T-helper 22 cell (primary cell): ENCODE measurements around the gene SCN1B.

Source experiments
- DNase-seq: peaks from one replicate; pipeline ENCODE4 v3.0.0-alpha.2; 2020; ENCODE audit warnings: low read depth

Gene SCN1B

DNA sequence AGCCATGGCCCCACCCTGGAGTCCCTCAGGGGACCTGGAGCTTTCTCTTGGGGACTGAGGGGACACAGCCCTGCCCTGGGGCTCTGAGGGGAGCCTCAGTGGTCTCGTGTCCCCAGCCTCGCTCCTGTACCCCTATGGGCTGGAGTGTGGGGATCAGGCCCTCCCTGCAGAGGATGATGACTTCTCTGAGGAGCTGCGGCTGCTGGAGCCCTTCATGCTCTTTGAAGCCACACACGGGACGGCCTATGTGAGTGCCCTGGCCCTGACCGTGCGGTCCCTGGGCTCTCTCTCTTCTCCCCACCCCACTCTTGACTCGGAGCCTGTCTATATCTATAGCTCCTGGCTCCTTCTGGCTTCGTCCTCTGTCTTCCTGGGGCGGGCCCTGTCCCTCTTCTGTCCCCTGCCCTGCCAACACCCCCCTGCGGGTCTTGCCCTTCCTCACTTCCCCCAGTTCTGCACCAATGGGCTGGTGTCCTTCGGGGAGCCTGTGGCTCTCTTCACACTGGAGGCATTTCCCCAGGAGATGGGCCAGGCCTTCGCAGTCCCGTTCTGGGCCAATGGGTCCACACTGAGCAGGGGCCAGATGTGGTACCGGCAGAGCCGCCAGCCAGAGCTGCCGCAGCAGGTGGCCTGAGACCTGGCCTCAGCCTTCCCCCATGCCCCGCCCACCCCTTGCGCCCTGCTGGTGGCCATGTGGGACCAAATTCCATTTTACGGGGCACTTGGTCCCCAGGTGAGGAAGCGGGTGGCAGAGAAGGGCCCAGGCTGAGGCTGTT lies 44.3 kb downstream of the SCN1B start:
- DNase-seq = no peak

DNA sequence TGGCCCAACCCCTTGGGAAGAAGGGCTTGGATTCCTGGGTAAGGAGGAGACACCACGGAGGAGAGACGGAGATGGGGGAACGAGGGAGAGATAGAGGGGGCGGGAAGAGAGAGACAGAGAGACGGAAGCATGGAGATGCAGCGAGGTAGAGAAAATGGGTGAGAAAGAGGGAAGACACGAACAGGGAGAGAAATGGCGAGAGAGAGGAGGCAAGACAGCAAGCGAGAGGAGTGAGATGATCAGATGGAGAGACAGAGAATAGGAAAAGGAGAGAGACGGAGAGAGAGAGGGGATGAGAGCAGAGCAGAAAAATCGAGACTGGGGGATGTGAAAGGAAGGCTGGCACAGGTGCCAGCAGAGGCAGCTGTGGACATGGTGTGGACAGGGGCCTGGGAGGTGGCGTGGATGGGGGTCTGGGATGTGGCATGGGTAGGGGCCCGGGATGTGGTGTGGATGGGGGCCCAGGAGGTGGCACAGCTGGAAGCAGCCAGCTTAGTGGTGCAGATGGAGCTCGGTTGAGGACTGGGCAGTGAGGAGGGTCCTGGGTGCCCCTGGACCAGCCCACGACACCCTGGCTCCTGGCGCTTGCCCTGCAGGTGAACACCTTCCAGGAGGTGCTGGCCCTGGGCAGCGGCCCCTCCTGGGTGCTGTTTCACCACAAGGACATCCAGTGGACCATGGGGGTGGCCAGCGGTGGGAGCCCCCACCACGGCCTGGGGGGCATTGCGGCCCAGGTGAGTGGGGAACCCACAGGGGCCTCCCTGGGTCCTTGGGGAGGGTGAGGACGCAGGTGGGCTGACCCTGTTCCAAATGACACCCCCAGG lies 45.1 kb downstream of the SCN1B start:
- no peak for DNase-seq

DNA sequence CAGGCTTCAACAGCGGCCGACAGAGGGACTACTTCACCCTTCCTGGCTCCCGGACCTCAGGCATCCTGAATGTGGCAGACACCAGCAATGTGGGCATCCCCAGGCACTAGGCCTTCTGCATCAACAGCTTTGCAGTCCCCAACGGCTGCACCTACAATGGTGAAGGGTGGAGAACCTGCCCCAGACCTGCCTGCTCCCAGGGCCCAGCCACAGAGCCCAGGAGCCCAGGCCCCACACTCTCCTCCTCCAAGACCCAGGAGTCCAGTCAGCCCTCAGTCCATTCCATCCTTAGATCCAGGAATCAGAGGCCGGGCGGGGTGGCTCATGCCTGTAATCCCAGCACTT lies 45.7 kb downstream of the SCN1B start:
- DNase-seq = no peak

DNA sequence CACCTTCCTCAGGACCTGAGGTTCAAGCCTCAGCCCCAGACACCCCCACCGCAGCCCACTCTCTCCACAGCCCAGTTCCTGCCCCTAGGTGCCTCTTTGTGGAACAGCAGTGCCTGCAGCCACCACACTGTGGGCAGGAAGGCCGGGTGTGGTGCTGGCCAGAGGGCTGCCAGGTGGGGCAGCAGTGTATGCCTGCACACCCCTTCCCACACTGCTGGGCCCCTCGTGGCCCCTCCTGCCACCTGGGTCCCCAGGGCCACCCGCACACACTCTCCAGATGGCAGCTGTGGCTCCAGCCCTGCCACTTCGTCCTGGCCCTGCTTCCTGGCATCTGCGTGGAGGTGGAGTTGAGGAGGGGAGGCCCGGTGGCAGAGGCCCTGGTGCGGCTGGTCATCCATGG lies 46.4 kb downstream of the SCN1B start:
- no peak for DNase-seq

DNA sequence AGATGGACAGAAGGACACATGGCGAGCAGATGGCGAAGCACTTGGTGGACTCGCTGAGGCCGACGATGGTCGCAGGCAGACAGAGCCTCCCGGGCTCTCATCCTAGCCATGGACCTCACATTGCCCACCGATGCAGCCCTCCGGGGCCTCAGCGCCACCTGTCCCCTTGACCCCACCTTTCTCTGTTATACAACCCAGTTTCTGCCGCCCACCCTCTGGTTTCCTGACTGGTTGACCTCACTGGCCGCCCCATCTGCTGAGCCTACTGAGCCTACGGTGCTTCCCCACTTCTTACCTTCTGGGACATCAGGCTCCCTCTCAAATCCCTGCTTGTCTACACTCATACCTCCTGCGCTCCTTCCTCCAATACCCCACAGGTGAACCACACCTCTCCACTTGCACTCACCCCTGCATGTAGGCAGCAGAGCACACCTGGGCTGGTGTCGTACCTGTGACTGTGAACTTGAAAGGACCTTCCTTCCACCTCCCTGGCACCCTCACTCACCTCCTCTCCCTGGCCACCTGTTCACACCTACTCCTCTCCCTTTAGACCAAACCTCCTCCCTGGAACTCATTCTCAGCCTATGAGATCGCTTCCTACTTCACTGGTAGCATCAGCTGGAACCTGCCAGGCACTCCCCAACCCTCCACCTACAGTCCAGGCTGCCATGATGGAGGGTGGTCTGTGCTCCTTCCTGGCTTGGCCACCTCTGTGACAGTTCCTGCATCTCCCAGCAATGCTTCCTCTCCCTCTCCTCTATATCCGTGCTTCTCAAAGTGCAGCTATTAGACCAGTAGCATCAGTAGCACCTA lies 47.3 kb downstream of the SCN1B start:
- no peak for DNase-seq

DNA sequence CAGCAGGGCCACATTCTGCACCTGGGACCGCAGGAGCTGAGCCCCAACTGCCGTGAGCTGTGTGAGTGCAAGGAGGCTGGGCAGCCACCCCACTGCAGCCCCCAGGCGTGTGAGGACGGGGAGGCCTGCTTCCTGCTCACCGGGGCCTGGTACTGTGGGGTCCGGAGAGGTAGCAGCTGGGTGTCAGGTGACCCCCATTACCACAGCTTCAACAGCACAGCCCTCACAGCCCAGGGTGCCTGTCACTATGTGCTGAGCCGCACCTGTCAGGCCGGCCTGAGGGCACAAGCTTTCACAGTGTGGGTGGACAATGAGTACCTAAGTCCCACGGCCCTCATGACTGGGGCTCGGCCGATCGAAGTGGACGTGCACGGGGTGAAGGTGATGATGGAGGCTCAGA lies 49.6 kb downstream of the SCN1B start:
- no peak for DNase-seq

DNA sequence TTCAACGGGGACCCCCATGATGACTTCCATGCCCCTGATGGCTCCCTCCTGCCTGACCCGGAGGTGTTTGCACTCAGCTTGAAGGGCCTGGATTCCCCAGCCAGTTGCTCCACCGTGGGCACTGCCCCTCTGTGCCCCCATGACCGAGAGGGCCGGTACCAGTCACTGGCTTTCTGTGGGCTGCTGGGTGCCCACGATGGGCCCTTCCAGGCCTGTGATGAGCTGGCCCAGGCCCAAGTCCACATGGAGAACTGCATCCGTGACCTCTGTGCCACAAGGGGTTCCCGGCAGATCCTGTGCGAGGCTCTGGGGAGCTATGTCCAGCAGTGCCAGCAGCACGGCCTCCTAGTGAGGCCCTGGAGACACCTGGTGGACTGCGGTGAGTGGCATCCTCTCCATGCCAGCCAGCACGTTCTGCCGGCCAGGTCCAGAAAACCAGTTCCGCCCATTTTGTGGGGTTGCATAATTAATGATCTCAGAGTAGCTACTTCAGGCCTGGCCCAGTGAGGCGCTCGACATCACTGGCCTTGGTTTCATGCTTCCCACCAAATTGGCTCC lies 50.4 kb downstream of the SCN1B start:
- DNase-seq = no peak

DNA sequence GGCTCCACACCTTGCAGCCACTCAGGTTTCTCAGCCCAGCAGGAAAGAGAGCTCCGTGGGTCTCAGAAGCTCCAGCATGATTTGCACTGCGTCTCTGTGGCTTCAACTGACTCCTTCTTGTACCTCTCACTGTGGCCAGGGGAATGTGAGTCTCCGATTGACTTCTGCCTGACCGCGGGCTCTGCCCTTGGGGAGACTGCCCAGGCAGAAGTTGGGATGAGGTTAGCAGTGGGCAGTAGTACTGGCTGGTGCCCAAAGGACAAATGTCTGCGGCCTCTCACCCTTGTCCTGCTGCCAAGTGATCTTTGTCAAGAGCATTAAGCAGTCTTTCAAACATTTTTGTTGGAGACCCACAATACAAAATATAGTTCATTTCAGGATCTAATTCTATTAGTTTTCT lies 50.9 kb downstream of the SCN1B start:
- no peak for DNase-seq

DNA sequence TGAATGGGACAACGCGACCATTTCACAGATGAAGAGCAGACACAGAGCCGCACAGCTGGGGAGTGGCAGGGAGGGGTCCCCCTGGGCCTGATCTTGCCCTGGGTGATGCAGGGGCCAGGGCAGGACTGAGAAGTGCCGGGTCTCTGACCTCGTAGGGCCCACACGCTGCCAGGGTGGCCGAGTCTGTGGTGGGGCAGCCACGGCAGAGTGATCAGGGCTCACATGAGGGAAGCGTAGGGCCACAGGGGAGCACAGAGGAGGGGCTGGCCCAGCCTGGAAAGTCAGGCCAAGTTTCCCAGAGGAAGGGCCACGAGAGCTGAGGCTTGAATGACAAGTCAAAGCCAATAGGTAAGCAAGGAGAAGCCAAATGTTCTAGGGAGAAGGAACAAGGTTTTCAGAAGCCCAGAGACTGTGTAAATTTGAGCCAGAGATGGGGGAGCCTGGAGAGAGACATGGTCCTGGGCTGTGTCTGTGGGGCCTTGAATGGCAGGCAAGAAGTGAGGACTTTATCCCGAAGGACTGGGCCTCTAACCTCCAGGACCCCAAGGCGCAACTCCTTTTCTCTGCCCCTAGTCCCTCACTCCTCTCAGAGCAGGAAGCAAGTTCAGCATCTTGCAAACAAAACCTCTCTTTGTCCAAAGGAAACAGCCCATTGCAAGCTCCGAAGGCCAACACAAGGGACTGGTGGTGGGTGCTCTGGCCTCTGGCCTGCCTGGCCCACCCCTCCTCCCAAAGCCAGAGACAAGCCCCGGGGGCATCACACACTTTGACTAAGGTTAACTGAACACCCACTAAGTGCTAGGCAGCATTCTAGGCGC lies 53.6 kb downstream of the SCN1B start:
- DNase-seq = no peak

DNA sequence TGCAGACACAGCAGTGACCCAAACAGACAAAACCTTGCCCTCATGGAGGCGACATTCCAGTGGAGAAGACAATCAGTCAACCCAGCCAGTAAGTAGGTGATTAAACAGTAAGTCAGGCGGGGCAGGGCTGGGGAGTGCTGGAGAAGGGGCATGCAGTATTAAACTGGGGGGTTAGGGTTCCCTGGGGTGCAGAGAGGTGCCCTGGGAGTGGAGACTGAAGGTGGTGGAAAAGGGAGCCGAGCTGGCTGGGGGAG lies 54.2 kb downstream of the SCN1B start:
- no peak for DNase-seq

DNA sequence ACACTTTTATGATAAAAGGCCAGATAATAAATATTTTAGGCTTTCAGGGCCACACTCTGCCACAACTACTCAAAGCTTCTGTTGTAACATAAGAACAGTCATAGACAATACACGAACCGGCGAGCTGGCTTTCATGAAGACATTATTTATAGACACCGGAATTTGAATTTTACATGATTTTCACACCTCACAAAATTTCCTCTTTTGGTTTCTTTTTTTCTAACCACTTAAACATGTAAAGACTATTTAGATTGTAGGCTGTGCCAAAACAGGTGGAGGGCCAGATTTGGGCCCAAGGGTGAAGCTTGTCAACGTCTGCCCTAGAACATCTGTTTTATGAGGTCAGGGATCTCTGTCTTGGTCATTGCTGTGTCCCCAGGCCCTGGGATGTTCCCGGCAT lies 55.7 kb downstream of the SCN1B start:
- DNase-seq = no peak

DNA sequence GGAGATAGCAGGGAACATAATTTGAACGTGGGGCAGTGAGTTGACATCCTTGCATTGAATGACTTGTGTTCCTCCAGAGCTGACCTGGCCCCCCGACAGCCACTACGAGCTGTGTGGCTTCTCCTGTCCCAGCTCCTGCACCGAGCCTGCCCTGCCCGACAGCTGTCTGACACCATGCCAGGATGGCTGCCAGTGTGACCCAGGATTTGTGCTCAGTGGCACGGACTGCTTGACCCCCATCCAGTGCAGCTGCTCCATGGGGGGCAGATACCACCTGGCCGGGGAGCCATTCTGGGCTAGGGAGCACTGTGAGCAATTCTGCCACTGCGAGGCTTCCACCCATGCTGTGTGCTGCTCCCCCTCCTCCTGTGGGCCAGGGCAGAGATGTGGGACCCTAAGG lies 56.2 kb downstream of the SCN1B start:
- no peak for DNase-seq

DNA sequence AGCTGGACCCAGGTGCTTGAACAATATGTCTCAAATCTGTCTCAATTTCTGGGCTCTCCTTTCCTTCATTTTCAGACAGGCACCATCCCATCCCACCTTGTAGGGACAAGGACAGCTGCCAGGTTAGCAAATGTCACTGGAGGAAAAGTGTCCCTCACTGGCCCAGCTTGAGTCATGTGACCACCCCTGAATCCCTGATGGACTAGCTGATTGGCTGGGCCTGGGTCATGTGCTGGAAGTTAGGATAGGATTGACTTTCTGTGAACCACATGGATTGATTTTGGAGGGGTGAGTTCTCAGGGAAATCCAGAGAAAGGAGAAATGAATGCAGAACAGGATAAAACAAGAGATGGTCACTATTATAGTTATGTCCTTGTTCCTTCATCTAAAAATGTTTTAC lies 57.1 kb downstream of the SCN1B start:
- no peak for DNase-seq

DNA sequence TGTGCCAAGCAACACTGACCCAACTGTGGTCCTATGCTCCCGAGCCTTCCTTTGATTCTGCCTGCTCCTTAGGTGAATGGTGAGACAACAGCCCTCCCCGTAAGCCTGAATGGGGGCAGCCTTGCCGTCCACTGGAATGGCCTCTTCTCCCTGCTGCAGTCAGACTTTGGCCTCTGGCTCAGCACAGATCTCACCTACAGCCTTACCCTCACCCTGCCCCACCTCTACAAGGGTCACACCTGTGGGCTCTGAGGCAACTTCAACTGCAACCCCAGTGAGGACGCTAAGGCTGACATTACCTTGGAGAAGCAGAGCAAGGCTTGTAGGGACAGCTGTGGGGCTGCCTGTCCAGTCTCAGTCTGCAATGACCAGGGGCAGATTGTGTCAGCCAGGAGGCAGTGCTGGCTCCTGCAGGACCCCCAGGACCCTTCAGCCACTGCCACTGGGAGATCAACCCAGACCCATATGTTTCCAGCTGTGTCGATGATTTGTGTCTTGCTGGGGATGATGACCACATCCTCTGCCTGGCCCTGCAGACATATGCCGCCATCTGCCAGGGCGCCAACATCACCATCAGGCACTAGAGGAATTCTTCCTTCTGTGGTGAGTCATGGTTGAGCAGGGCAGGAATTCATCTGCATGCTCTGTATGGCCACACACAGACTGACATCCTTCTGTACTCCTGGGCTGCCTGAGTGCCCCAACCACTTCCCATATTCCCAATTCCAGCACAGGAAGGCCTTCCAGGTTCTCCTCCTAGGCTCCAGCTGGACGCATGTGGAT lies 58.1 kb downstream of the SCN1B start:
- DNase-seq = no peak

DNA sequence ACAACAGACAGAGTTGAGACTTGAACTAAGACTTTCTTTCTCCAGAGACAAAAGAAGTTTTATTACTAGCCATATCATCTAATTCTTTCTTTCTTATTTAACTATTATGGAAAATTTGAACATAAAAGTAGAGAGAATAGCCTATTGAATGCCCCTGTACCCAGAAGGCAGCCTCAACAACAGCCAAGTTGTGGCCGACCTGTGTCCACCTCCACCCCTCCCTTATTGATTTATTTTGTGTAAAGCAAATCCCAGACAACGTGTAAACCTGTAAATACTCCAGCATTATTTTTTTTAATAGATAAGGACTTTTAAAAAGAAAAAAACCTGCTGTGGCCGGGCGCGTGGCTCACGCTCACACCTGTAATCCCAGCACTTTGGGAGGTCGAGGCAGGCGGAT lies 59.3 kb downstream of the SCN1B start:
- no peak for DNase-seq
